PC-3 (cell line): ENCODE results near the gene DDX43.

Experiments
- CTCF ChIP-seq: fragments of 300-600 bp; sonication (generic); conservative IDR thresholded peaks from 2 replicates; pipeline ENCODE4 v1.5.1; 2017; ENCODE audit warnings: antibody characterized with exemption, low read depth, mild to moderate bottlenecking, low read length
- EZH2 ChIP-seq: fragments of 300-600 bp; sonication (generic); IDR thresholded peaks from one replicate; pipeline ENCODE4 v1.6.1; 2017; ENCODE audit warnings: antibody characterized with exemption, mild to moderate bottlenecking, low read length; ENCODE audit not compliant: unreplicated experiment
- EZH2phosphoT487 ChIP-seq: fragments of 300-600 bp; sonication (generic); IDR thresholded peaks from 2 replicates; pipeline ENCODE4 v1.6.1; 2018; ENCODE audit warnings: mild to moderate bottlenecking, antibody characterized with exemption, low read length, borderline replicate concordance

GRCh38 chr6:73353636-73354593 is 40.7 kb upstream of the DDX43 start, which contains the start of gene DPPA5:
- TF ChIP-seq EZH2 (no peak), CTCF (no peak), EZH2phosphoT487 (no peak)
